ENCODE results near the gene MYO1A. TPM values are rescaled to one million over a fixed set of nuclear protein-coding genes. Genes with fewer than 3 reads are reported as not detected.

Gene MYO1A
- total RNA-seq, 2 experiments from 2014 or later, result 0.19 to 0.47 TPM

- no peaks in the 10 kb centered on the region for H4K20me1 ChIP-seq (ENCODE audit: insufficient read depth, low read length)
- H3K4me2 ChIP-seq (ENCODE audit: low read length), result no peak overlapping the region
- no peak overlapping the region for H3K27ac ChIP-seq (ENCODE audit: low read depth, low read length, poor library complexity, severe bottlenecking)
- no peak overlapping the region for H3K4me3 ChIP-seq (ENCODE audit: low read depth, low read length, poor library complexity, severe bottlenecking)
- CTCF ChIA-PET (ENCODE audit: unreplicated experiment), result no interaction called here
- H3K9me2 ChIP-seq (ENCODE audit: insufficient read depth, low read length), result no peaks in the 10 kb centered on the region
- H3K4me1 ChIP-seq (ENCODE audit: insufficient read depth, low read length, poor library complexity, severe bottlenecking), result no peaks in the 10 kb centered on the region
- BruUV-seq (replicated peaks), result no TSS peak
- no peaks in the 10 kb centered on the region for H3K36me3 ChIP-seq (ENCODE audit: insufficient read depth, low read length)
- no peaks in the 10 kb centered on the region for H3K79me2 ChIP-seq (ENCODE audit: insufficient read depth, low read depth, low read length)
- intact Hi-C loops (cut with micrococcal nuclease; ENCODE audit: unreplicated experiment), result no loop called here
- POLR2A ChIA-PET, result interaction anchor here (0.7 kb wide), 1 partner anchor 9 kb away, joined by 4 read pairs; no protein-coding TSS in a partner anchor
- DNase-seq (ENCODE audit: low spot score), result no peak
- H2AFZ ChIP-seq (ENCODE audit: low read length), result no peak overlapping the region
- TF ChIP-seq EZH2phosphoT487 (IDR thresholded peaks at IDR 0.05; ENCODE audit: borderline replicate concordance, low read depth, low read length), result no peak
- no peak for TF ChIP-seq CTCF (conservative IDR thresholded peaks at IDR 0.05; ENCODE audit: low read length)
- no peaks in the 10 kb centered on the region for H3K9me3 ChIP-seq (ENCODE audit: low read length)
Measured at GRCh38 chr12:57012600-57013465, 37.1 kb downstream of the MYO1A start.

DNA sequence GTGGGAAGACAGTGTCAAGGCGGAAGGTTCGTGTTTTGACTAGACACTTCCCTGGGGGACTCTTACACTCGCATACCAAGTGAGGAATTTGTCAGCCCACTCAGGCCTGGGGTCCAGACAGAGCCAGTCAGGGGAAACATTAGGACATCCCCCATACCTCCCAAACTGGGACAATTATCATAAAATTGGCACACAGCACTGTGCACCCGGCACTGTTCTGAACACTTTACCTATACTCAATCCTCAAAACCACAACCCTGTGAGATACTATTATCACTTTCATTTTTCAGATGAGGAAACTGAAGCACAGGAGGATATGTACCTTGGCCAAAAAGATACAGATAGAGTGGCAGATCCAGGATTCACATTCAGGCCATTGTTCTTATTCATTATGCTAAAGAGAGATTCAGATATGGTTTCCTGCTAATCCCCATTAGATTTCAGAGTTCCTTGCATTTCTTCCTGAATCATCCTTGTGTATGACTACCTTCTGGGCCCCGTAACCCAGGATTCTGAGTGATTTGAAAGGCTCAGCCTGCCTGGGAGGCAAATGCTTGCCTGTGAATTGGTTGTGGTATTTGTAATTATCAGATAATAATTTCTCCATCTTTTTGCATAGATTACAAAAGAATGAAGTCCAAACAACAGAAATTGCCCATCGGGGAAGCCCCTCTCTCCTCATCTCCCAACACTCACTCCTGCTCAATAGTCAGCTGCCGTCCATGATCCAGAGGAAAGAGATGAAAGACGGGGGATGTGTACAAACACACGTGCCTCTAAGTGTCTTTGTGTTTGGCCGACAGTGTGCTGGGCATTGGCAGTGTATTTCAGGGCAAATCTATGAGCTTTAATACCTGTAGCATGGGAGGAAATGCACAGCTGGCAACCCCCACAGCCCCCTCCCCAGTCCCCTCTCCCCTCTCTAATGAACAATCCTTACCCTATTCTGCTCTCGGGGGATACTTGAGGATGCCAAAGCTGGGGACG is 38.2 kb downstream of the MYO1A start:
- H3K4me1 ChIP-seq (ENCODE audit: insufficient read depth, low read length, poor library complexity, severe bottlenecking), result peaks cover 5% of the 10 kb centered on the region
- no peaks in the 10 kb centered on the region for H3K79me2 ChIP-seq (ENCODE audit: insufficient read depth, low read depth, low read length)
- no TSS peak for BruUV-seq (replicated peaks)
- no peak for DNase-seq (ENCODE audit: low spot score)
- TF ChIP-seq CTCF (conservative IDR thresholded peaks at IDR 0.05; ENCODE audit: low read length), result no peak
- TF ChIP-seq EZH2phosphoT487 (IDR thresholded peaks at IDR 0.05; ENCODE audit: borderline replicate concordance, low read depth, low read length), result no peak
- H3K36me3 ChIP-seq (ENCODE audit: insufficient read depth, low read length), result no peaks in the 10 kb centered on the region
- H3K4me2 ChIP-seq (ENCODE audit: low read length), result no peak overlapping the region
- no peaks in the 10 kb centered on the region for H3K9me2 ChIP-seq (ENCODE audit: insufficient read depth, low read length)
- no peak overlapping the region for H3K27ac ChIP-seq (ENCODE audit: low read depth, low read length, poor library complexity, severe bottlenecking)
- intact Hi-C loops (cut with micrococcal nuclease; ENCODE audit: unreplicated experiment), result no loop called here
- no peaks in the 10 kb centered on the region for H3K9me3 ChIP-seq (ENCODE audit: low read length)
- CTCF ChIA-PET (ENCODE audit: unreplicated experiment), result interaction anchor here (1.1 kb wide), 1 partner anchor 10 kb away, joined by 3 read pairs; no protein-coding TSS in a partner anchor
- no peaks in the 10 kb centered on the region for H4K20me1 ChIP-seq (ENCODE audit: insufficient read depth, low read length)
- H3K4me3 ChIP-seq (ENCODE audit: low read depth, low read length, poor library complexity, severe bottlenecking), result no peak overlapping the region
- POLR2A ChIA-PET, result interaction anchor here (0.6 to 0.9 kb wide), 3 partner anchors 8 to 379 kb away, joined by 3 to 4 read pairs (median 4); partner anchors contain the start of gene STAT6
- no peak overlapping the region for H2AFZ ChIP-seq (ENCODE audit: low read length)

Data from OCI-LY7 (cell line).